ENCODE measurements around the gene GATB.

The GATB gene

GRCh38 chr4:151624626-151625565 is 135.9 kb downstream of the GATB start:
- TF ChIP-seq CTCF (conservative IDR thresholded peaks at IDR 0.05; ENCODE audit: low read depth, low read length), result no peak
- Histone ChIP-seq H3K27ac (no peak overlapping the region), H3K9ac (no peak overlapping the region), H3K4me3 (IDR thresholded peaks at IDR 0.05; ENCODE audit: insufficient read depth, low read depth, low read length) (no peak overlapping the region), H3K79me2 (ENCODE audit: insufficient read depth, low read depth) (no peaks in the 10 kb centered on the region), H3K4me1 (ENCODE audit: low read depth, poor library complexity, severe bottlenecking) (no peaks in the 10 kb centered on the region), H3K4me2 (no peak overlapping the region), H4K20me1 (ENCODE audit: insufficient read depth) (no peaks in the 10 kb centered on the region), H3K36me3 (ENCODE audit: insufficient read depth) (no peaks in the 10 kb centered on the region), H3K27me3 (ENCODE audit: insufficient read depth, low read depth) (no peaks in the 10 kb centered on the region), H2AFZ (ENCODE audit: low read depth) (no peak overlapping the region)

Measured in KMS-11 (cell line).